HG03066 (cell line): ENCODE results near the gene FER.
A peak's percentile ranks its signal among the peaks of the same experiment; 100 is the strongest.
"Not testable (repeated sequence)": the region's sequence is repeated elsewhere in the genome, so short reads cannot be mapped to it uniquely, and the experiment has no call there.

Source experiments
- ATAC-seq: cut with Tn5 transposase; IDR thresholded peaks from one replicate; pipeline ENCODE4 v1.9.1; 2021; ENCODE audit warnings: low read depth; ENCODE audit not compliant: unreplicated experiment

Gene FER

DNA sequence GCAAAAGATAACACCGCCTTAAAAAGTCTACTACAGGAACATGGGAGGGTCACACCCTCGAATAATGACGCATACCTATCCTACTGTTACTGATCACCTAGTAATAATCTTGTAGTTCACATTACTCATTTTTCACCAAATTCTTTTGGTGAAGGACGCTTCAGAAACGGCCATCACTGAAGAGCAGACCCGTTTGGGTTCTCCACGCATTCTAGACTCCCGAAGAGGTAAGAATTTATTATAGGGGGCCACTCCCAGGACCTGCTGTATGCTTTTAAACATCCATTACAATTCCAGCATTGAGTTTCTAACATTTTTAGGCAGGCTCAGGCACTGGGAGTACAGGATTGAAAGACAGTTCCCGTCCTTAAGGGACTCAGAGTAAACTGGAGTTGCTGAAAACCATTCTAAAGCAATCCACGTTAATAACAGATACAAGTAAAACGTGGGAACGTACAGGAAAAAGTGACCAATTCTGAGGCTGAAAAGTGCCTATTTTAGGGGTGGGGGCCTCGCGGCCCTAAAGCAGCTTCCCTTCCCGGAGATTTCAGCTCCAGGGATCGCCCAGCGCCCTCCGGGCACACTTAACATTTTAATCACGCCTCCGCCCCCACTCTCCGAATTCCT is at the start of gene FER:
FER (plus strand) TSS at position 124 of the 627 bp plus-strand sequence. CDS start 50,286 bp downstream, outside the sequence.
- ATAC-seq = peak; percentile 18

DNA sequence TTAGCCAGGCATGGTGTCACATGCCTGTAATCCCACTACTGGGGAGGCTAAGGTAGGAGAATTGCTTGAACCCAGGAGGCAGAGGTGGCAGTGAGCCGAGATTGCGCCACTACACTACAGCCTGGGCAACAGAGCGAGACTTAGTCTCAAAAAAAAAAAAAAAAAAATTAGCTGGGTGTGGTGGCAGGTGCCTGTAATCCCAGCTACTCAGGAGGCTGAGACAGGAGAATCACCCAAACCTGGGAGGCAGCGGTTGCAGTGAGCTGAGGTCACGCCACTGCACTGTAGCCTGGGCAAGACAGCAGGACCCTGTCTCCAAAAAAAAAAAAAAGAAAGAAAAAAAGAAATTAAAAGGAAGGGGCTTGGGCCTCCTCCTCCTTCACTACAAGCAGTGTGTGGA is 47.3 kb upstream of the FER start:
- ATAC-seq = not testable (repeated sequence)

DNA sequence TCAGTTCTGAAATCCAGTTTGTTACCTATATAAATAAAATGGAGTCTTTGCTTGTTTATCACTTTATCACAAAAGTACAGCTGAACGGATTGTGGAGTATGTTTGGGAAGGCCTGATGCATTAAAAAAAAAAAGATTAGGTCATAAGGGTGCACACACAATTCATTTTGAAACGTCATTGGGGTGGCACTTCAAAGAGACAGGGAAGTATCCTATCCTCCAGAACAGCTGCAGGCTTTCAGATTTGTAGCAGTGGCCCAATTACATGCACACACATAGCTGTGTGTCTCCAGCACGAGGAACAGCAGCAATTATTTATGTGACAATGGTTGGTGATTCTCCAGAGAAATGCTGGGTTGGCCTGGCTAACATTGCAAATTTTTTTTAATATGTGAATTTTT is 46.8 kb upstream of the FER start:
- no peak for ATAC-seq

DNA sequence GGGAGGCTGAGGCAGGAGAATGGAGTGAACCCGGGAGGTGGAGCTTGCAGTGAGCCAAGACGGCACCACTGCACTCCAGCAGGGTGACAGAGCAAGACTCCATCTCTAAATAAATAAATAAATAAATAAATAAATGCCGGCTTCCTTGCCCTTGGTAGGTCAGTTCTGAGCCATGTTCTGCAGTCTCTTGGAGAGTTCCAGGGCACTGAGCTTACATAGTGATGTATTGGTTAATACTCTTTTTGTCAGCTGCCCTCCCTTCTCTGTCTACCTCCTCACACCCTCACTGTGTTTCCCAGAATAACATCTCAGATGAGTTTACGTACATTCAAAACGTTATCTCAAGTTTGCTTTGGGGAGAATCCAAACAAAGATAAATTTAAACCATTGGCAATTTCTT is 45.2 kb upstream of the FER start:
- ATAC-seq = no peak

DNA sequence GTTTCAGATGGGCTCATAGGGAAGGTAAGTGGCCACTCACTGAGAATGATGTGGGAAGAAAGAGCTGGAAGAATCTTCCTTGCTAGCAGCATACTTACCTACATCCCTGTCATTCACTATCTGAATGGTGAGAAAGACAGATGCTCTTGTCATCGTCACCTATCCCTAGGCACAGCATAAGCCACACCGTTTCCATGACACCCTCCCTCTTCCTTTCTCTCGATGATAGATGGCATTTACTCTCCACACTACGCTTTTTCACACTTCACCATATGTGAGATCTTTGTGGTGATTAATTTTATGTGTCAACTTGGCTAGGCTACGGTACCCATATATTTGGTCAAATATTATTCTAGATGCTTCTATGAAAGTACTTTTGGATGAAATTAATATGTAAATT is 44.4 kb upstream of the FER start:
- ATAC-seq = no peak

DNA sequence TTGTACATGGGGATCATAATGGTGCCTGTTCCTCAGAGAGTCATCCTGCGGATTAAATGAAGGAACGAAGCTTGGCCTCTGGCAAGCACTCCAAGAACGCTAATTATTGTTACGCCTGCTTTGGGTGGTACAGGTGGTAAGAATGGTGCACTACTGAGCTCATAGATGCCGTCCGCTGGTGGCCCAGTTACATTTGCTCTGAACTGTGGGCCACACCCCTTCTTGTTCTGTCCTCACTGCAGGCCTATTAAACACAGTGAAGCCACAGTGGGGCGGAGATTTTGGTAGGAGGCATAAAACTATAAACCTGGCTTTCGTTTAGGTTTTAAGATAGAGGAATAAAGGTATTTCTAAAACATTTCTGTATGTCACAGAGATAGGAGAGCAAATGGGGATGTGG is 40.6 kb upstream of the FER start:
- ATAC-seq = no peak

DNA sequence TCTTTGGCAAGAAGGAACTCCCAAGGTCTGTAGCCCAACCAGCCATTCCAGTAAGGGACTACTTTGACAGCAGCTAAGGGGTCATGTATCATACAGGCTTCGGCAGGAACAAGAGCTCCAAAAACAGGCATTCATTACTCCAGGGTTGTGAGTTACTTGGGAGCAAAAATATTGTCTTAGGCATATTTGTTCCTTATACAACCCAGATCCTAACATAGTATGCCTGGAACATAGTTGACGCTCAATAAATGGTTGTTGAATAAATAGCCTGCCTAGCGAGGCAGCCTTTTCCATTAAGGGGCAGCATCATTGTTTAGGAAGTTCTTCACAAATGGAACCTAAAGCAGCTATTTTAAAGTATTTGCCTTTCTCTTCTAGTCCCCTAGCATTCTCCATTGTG is 35.8 kb upstream of the FER start:
- no peak for ATAC-seq

DNA sequence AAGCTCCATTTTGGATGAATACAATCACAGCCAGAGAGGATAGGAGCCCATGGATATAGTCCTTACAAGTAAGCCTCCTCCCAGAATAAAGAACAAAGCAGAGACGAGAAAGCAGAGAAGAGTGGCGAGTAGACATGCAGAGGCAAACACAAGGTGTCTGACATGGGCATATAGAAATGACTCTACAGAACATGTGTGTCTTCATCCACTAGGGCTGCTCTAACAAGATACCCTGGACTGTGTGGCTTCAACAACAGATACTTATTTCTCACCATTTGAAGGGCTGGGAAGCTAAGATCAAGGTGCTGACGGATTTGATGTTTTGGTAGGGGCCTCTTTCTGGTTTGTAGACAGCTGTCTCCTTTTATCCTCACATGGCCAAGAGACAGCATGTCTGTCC is 32.3 kb upstream of the FER start:
- ATAC-seq = no peak

DNA sequence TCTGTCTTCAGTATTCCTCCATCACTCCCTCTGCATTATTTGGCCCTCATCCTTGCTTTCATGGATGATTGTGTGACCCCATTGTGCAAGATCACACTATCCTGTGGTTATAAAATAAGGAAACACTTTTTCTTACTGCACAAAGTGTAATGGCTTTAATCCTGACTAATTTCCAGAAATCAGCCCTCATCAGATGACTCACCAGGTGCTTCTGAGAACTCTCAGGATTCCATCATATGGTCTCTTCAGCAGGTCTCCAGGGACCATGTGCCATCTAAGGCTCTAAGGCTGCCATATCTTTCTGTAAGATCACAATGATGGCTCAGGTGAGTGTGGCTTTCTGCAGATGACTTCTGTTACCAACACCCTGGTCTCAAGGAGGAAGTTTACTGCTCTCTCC is 27.3 kb upstream of the FER start:
- ATAC-seq = peak; percentile 72

DNA sequence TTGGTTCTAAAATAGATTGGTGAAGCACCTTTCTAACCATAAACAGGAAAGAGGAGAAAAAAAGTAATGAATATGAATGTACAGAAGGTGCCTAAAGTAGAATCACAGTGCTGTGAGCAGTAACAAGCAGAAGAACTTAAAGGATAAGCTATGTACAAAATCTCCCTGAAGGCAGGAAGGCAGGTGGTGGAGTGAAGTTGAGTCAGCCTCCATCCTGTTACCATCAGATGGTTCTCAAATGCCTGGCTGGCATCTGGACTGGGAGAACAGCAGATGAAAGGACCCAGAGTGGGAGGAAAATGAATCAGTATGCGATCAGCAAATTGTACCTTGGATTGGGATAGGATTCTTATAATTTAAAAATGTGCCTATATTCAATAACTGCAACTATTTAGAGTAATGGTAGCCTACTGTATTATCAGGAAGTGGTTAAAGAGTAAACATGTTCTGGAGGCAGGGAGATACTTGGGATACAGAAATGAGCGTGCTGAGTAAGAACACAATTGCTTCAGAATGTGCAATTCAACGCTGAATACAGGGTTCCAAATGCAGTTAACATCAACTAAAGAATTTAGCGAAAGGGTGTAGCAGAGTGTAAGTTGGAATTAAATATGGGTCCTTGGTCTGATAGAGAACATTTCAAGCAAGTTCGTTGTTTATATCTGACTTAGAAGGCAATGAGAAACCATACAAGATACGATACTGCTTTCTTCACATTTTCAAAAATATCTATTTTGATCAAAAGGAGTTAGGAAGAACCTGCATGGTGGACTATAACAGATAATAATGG is 21.1 kb upstream of the FER start:
- no peak for ATAC-seq

DNA sequence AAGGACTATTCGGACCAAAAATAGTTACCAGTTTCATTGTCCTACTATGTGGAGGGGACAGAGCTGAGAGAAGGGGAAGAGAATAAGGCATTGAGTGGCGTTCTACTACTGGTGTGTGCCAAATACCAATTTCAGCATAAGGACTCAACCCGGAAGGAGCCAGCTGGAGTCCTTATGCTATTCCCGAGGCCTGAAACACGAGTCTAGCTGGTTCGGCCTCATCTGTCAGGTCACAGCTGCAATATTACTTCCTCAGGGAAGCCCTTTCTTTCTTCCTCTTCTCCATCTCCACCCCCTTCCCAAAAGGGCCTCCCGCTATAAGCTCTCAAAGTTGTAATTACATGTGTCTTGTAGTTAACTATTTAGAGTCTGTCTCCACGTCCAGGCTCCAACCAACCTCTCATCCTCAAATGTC is 20.5 kb upstream of the FER start:
- ATAC-seq = no peak

DNA sequence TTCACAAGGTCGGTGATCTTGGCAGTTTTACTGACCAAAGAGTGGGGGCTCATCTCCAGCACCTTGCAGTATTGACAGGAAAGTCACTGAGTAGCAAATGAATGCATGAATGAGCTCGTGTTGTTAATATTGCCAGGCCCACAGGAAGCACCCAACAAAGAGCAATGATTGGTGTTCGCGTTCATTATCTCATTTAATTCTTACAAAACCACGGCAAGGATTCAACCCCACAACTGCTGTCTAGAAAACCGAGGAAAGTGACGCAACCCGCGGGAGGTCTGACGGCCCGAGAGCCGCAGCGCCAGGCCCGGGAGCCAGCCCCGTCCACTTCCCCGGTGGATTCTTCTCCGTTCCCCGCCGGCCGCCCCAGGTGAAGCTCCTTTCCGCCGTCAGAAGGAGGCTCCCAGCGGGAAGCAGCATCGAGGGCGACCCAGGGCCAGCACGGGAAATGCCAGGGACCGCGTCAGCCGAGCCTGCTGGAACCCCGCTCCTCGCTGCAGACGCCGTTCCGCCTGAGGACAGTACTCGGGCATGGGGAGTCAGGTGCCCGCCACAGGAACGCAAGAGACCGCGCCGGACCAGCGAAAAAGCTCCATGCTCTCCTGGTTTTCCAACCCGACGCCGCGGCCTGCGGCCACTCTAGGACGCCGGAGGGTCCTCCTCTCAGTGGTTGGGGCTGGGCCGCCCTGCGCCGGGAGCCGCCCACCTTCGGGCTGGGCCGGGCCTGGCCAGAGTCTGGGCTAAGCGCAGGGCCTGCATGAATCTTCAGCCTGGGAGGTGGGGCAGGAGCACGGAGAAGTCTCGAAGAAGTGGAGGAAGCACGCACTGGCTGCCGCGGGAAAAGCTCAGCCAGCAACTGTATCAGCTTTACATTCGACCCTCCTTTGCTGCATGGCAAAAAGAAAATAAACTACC is 19.8 kb upstream of the FER start:
- ATAC-seq = peak; percentile 77

DNA sequence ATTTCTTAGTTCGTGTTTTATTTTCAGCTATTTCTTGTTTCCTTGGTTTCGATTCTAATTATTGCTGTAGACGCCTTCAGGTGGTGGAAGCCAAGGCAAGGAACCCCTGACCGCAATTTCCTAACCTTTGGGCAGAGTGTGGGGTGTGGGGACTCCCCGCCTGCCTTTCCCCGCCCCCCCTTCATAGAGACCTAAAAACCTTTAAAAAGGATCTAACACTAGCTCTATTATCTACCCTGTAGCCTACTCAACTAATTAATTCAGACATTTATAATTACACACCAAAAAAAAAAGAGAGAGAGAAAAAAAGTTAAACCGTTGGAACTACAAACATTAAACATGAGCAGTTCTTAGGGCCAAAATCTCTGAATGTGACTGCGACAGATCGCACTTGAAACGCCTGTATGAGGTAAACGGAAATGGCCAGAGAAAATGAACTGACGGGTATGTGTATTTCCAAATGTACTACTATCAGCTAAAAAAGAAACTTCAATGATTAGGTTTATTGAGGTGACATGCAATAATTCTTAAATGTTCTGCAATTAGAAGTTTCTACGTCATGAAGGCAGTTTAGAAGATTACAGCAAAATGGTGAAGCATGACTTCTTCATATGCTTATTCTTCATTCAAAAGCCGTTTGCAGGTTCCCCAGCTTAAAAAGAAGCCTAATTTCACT is 19.0 kb upstream of the FER start:
- peak; percentile 33 for ATAC-seq

DNA sequence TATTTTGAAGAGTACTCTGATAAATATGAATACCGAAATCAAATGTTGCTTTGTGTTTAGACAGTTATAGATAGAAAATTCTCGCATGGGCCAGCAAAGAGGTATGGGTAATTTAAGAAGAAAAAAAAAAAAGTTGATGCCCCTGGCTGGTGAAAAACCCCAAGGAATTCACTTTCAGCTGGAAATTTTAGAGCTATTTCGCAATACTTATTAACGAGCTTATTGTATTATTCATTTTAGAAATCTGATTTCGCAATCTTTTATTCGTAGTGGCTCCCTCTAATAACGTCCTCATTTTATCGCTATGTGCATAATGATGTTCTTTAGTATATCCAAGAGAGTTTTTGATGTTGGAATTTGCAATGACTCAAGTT is 18.5 kb upstream of the FER start:
- no peak for ATAC-seq

DNA sequence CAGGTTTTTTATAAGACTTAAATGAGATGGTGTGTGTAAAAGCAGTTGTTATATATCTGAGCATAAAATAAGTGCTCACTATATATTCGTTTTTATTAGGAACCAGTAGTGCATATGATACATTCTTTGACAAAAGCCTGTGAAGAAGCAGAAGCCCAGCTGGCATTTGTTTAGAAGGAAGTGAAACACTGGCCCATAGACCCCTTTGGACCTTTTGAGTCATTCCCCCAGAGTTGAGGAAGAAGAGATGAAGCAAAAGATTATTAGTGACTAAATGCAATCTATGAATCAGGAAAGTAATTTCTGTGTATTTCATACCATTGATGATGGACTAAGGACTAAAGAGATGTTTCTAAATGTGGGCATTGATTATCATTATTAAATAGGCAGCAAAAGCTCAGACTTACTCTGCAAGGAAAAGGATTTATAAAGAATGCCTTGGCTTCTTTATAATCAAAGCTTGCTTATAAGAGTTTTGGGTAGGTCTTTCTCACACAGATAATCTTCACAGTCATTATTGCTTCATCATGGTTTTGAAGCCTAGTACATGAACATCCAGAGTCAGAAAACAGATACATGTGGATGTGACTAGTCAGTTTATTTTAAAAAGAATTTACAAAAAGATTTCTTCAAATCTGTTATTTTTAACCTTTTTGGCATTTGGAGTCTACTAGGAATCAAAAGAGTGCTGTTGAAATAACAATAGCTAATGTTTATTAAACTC is 16.9 kb upstream of the FER start:
- ATAC-seq = peak; percentile 35

DNA sequence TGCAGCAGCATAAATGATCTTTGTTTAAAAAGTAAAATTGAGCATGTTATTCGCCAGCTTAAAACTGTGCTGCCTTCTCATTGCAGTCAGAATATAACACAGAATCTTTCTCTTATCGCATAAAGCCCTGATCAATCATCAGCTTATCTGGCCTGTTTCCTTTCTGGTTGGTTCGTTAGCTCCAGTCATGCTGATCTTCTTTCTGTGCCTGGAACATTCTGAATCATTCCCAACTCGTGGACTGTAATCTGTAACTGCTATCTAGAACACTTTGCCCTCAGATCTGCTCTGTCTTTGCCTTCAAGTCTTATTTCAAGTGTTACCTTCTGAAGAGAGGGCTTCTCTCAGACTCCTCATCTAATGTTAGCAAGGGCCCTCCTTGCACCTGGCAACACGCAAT is 11.9 kb upstream of the FER start:
- no peak for ATAC-seq

DNA sequence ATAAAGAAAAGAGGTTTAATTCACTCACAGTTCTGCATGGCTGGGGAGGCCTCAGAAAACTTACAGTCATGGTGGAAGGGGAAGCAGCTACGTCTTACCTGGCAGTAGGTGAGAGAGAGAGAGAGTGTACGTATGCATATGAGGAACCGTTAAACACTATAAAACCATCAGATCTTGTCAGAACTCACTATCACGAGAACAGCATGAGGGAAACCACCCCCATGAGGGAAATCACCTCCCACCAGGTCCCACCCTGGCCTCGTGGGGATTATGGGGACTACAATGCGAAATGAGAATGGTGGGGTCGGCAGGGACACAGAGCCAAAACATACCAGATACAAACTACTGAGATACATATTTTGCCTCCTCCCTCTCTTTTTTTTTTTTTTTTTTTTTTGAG is 10.8 kb upstream of the FER start:
- ATAC-seq = no peak

DNA sequence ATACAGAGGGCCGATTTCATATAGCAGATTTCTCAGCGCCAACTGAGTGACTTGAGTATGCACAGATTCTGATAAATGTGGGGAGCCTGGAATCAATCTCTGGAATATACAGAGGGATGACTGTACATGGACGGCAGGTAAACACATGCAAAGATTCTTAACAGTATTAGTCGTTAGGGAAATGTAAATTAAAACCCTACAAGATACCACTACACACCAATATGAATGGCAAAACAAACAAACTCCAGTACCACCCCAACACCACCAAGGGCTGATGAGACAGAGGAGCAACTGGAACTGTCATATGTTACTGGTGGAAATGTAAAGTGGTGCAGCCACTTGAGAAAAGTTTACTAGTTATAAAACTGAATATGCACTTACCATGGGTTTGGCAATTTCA is 8.3 kb upstream of the FER start:
- ATAC-seq = no peak

DNA sequence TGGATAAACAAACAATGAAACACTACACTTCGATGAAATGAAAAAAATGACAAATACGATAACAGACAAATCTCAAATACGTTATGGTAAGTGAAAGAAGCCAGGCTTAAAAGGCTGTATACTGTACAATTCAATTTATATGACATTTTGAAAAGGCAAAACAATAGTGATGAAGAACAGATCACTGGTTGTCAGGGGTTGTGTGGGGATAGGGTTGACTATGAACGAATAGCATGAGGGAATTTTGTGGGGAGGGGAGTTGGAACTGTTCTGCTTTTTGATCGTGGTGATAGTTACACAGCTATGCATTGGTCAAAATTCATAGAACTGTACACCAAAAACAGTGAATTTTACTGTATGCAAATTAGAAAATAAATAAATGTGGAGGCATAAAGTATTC is 7.8 kb upstream of the FER start:
- no peak for ATAC-seq

DNA sequence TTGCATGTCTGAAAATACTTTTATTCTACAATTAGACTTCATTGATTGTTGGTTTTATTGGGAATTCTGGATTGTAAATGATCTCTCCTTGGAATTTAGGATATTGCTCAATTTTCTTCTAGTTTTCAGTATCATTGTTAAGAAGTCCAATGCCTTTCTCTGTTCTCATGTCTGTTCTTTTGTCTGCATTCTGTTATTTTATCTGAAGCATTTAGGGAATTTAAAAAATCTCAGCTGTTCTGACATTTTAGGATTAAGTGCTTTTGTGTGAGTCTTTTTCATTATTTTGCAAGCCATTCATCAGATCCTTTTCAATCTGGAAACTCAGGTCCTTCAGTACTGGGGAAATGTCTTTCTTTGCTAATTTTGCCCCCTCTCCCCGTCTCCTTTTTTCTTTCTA is 4.4 kb upstream of the FER start:
- no peak for ATAC-seq
